ENCODE measurements around the gene TAF1B.

GRCh38 chr2:9939587-9940485 is 96.6 kb downstream of the TAF1B start:
- TF ChIP-seq POLR2A (IDR thresholded peaks at IDR 0.05) (no peak), CTCF (IDR thresholded peaks at IDR 0.05) (no peak)

Data from esophagus squamous epithelium (tissue), 4 donors.